ENCODE measurements around the gene ISCU. TPM values are rescaled to one million over a fixed set of nuclear protein-coding genes. Genes with fewer than 3 reads are reported as not detected.

ISCU gene
- total and polyA plus RNA-seq, 5 donors = 276 to 457 (median 320) TPM

- no peak for ATAC-seq
- H3K4me1 ChIP-seq (ENCODE audit: control insufficient read depth, insufficient read depth, low read length) = no peaks in the 10 kb centered on the region
- intact Hi-C loops (cut with DNase I) = no loop called here
- H3K9me3 ChIP-seq (ENCODE audit: control insufficient read depth, low read length) = no peaks in the 10 kb centered on the region
- no peaks in the 10 kb centered on the region for H3K27me3 ChIP-seq (ENCODE audit: control insufficient read depth, insufficient read depth)
- peak in 1 of 3 donors; percentile 1 for DNase-seq
- WGBS = 78% methylated on average over 9 of the region's 9 CpGs
- H3K27ac ChIP-seq (ENCODE audit: low read length) = no peak overlapping the region
- no peak overlapping the region for H3K4me3 ChIP-seq (ENCODE audit: low read length)
Observed at GRCh38 chr12:108606492-108606891, 44.1 kb downstream of the ISCU start.

- WGBS = 92% methylated on average over 10 of the region's 10 CpGs
Observed at GRCh38 chr12:108607981-108608600, 45.7 kb downstream of the ISCU start.

GRCh38 chr12:108608616-108609015 is 46.2 kb downstream of the ISCU start:
- no peaks in the 10 kb centered on the region for H3K4me1 ChIP-seq (ENCODE audit: control insufficient read depth, insufficient read depth, low read length)
- intact Hi-C loops (cut with DNase I) = no loop called here
- no peaks in the 10 kb centered on the region for H3K9me3 ChIP-seq (ENCODE audit: control insufficient read depth, low read length)
- ATAC-seq (no peak), DNase-seq (peak in 1 of 3 donors; percentile 29)
- no peak overlapping the region for H3K27ac ChIP-seq (ENCODE audit: low read length)
- H3K27me3 ChIP-seq (ENCODE audit: control insufficient read depth, insufficient read depth) = no peaks in the 10 kb centered on the region
- H3K4me3 ChIP-seq (ENCODE audit: low read length) = no peak overlapping the region
- WGBS = 83% methylated on average over 5 of the region's 5 CpGs

More at GRCh38 chr12:108607981-108608600, 45.7 kb downstream of the ISCU start:
- no peaks in the 10 kb centered on the region for H3K9me3 ChIP-seq (ENCODE audit: control insufficient read depth, low read length)
- DNase-seq = no peak
- intact Hi-C loops (cut with DNase I) = no loop called here
- H3K4me1 ChIP-seq (ENCODE audit: control insufficient read depth, insufficient read depth, low read length) = no peaks in the 10 kb centered on the region
- H3K27ac ChIP-seq (ENCODE audit: low read length) = no peak overlapping the region
- no peaks in the 10 kb centered on the region for H3K27me3 ChIP-seq (ENCODE audit: control insufficient read depth, insufficient read depth)
- no peak for ATAC-seq
- H3K4me3 ChIP-seq (ENCODE audit: low read length) = no peak overlapping the region

- Histone ChIP-seq H3K9me3 (ENCODE audit: control insufficient read depth, low read length) (no peaks in the 10 kb centered on the region), H3K4me1 (ENCODE audit: control insufficient read depth, insufficient read depth, low read length) (no peaks in the 10 kb centered on the region), H3K4me3 (ENCODE audit: low read length) (no peak overlapping the region), H3K27me3 (ENCODE audit: control insufficient read depth, insufficient read depth) (no peaks in the 10 kb centered on the region), H3K27ac (ENCODE audit: low read length) (no peak overlapping the region)
- WGBS = 38% methylated on average over 21 of the region's 21 CpGs
- DNase-seq = peak; percentile 77 to 92 (median 91)
- intact Hi-C loops (cut with DNase I) = loop anchor here in 1 of 4 donors (5.0 kb wide), 1 partner anchor 32 kb away; no protein-coding TSS in a partner anchor
- ATAC-seq = peak; percentile 75 to 86
Observed at GRCh38 chr12:108609537-108610335, 47.3 kb downstream of the ISCU start.

- intact Hi-C loops (cut with DNase I) = loop anchor here in 1 of 4 donors (5.0 kb wide), 1 partner anchor 33 kb away; no protein-coding TSS in a partner anchor
- no peaks in the 10 kb centered on the region for H3K4me1 ChIP-seq (ENCODE audit: control insufficient read depth, insufficient read depth, low read length)
- no peaks in the 10 kb centered on the region for H3K27me3 ChIP-seq (ENCODE audit: control insufficient read depth, insufficient read depth)
- ATAC-seq (no peak), DNase-seq (peak in 1 of 3 donors; percentile 16)
- WGBS = 82% methylated on average over 8 of the region's 8 CpGs
- H3K4me3 ChIP-seq (ENCODE audit: low read length) = no peak overlapping the region
- H3K27ac ChIP-seq (ENCODE audit: low read length) = no peak overlapping the region
- no peaks in the 10 kb centered on the region for H3K9me3 ChIP-seq (ENCODE audit: control insufficient read depth, low read length)
Observed at GRCh38 chr12:108610336-108610815, 48.0 kb downstream of the ISCU start.

GRCh38 chr12:108610856-108611605 is 48.6 kb downstream of the ISCU start:
- ATAC-seq (no peak), DNase-seq (no peak)
- WGBS = 78% methylated on average over 15 of the region's 15 CpGs
- H3K9me3 ChIP-seq (ENCODE audit: control insufficient read depth, low read length) = no peaks in the 10 kb centered on the region
- H3K4me1 ChIP-seq (ENCODE audit: control insufficient read depth, insufficient read depth, low read length) = no peaks in the 10 kb centered on the region
- intact Hi-C loops (cut with DNase I) = loop anchor here in 1 of 4 donors (5.0 kb wide), 1 partner anchor 34 kb away; no protein-coding TSS in a partner anchor
- H3K27ac ChIP-seq (ENCODE audit: low read length) = no peak overlapping the region
- no peak overlapping the region for H3K4me3 ChIP-seq (ENCODE audit: low read length)
- no peaks in the 10 kb centered on the region for H3K27me3 ChIP-seq (ENCODE audit: control insufficient read depth, insufficient read depth)

- Histone ChIP-seq H3K4me3 (ENCODE audit: low read length) (no peak overlapping the region), H3K27ac (ENCODE audit: low read length) (no peak overlapping the region), H3K27me3 (ENCODE audit: control insufficient read depth, insufficient read depth) (no peaks in the 10 kb centered on the region), H3K4me1 (ENCODE audit: control insufficient read depth, insufficient read depth, low read length) (no peaks in the 10 kb centered on the region), H3K9me3 (ENCODE audit: control insufficient read depth, low read length) (no peaks in the 10 kb centered on the region)
- no peak for ATAC-seq
- 62% methylated on average over 5 of the region's 5 CpGs for WGBS
- DNase-seq = peak in 1 of 3 donors; percentile 47
- intact Hi-C loops (cut with DNase I) = loop anchor here in 1 of 4 donors (5.0 kb wide), 1 partner anchor 35 kb away; no protein-coding TSS in a partner anchor
Observed at GRCh38 chr12:108611884-108612415, 49.6 kb downstream of the ISCU start.

GRCh38 chr12:108612788-108613282 is 50.4 kb downstream of the ISCU start:
- H3K27ac ChIP-seq (ENCODE audit: low read length) = no peak overlapping the region
- intact Hi-C loops (cut with DNase I) = loop anchor here in 1 of 4 donors (5.0 kb wide), 1 partner anchor 36 kb away; no protein-coding TSS in a partner anchor
- 81% methylated on average over 8 of the region's 8 CpGs for WGBS
- H3K4me3 ChIP-seq (ENCODE audit: low read length) = no peak overlapping the region
- no peaks in the 10 kb centered on the region for H3K9me3 ChIP-seq (ENCODE audit: control insufficient read depth, low read length)
- H3K4me1 ChIP-seq (ENCODE audit: control insufficient read depth, insufficient read depth, low read length) = no peaks in the 10 kb centered on the region
- no peak for DNase-seq
- H3K27me3 ChIP-seq (ENCODE audit: control insufficient read depth, insufficient read depth) = no peaks in the 10 kb centered on the region
- ATAC-seq = no peak

GRCh38 chr12:108613548-108613947 is 51.2 kb downstream of the ISCU start:
- H3K9me3 ChIP-seq (ENCODE audit: control insufficient read depth, low read length) = no peaks in the 10 kb centered on the region
- DNase-seq (no peak), ATAC-seq (no peak)
- no peak overlapping the region for H3K27ac ChIP-seq (ENCODE audit: low read length)
- no peak overlapping the region for H3K4me3 ChIP-seq (ENCODE audit: low read length)
- H3K27me3 ChIP-seq (ENCODE audit: control insufficient read depth, insufficient read depth) = no peaks in the 10 kb centered on the region
- 61% methylated on average over 9 of the region's 9 CpGs for WGBS
- no peaks in the 10 kb centered on the region for H3K4me1 ChIP-seq (ENCODE audit: control insufficient read depth, insufficient read depth, low read length)
- intact Hi-C loops (cut with DNase I) = loop anchor here in 1 of 4 donors (5.0 kb wide), 1 partner anchor 36 kb away; no protein-coding TSS in a partner anchor

- Histone ChIP-seq H3K9me3 (ENCODE audit: control insufficient read depth, low read length) (no peaks in the 10 kb centered on the region), H3K4me1 (ENCODE audit: control insufficient read depth, insufficient read depth, low read length) (no peaks in the 10 kb centered on the region), H3K4me3 (ENCODE audit: low read length) (no peak overlapping the region), H3K27ac (ENCODE audit: low read length) (no peak overlapping the region), H3K27me3 (ENCODE audit: control insufficient read depth, insufficient read depth) (no peaks in the 10 kb centered on the region)
- no peak for DNase-seq
- ATAC-seq = no peak
- intact Hi-C loops (cut with DNase I) = loop anchor here in 1 of 4 donors (5.0 kb wide), 1 partner anchor 37 kb away; no protein-coding TSS in a partner anchor
- WGBS = 81% methylated on average over 4 of the region's 4 CpGs
Observed at GRCh38 chr12:108614041-108614440, 51.6 kb downstream of the ISCU start.

Data from right cardiac atrium (tissue), 5 donors.